Gastrocnemius medialis (tissue), 4 donors: ENCODE data around the gene BANF2. TPM values are rescaled to one million over a fixed set of nuclear protein-coding genes. Genes with fewer than 3 reads are reported as not detected.

ENCODE experiments used
- ATAC-seq, 2 donors: fragments of 150-250 bp; one replicate each; pipeline ENCODE4 v1.9.1; 2016
- DNase-seq, 2 donors: peaks; one replicate each; pipeline ENCODE4 v3.0.0-alpha.2; 2019
- H3K27ac ChIP-seq, 4 donors: fragments of 200-600 bp; sonication (generic); 1 replicate in 1 of 4; 2 replicates in 3 of 4; pipeline ENCODE4 v1.5.1; 2016 to 2018; ENCODE audit warnings: mild to moderate bottlenecking in 2 of 4, moderate library complexity in 1 of 4
- H3K27me3 ChIP-seq, 3 donors: fragments of 200-600 bp; sonication (generic) in 2 of 3; 1 replicate in 1 of 3; 2 replicates in 2 of 3; pipeline versions ENCODE4 v1.5.1 to v1.6.0; 2016 to 2019; ENCODE audit warnings: mild to moderate bottlenecking in 1 of 3, moderate library complexity in 1 of 3
- H3K36me3 ChIP-seq, 2 donors: fragments of 200-600 bp; sonication (generic) in 1 of 2; one replicate each; pipeline ENCODE4 v1.5.1; 2017 to 2018
- H3K4me1 ChIP-seq, 2 donors: fragments of 200-600 bp; sonication (generic) in 1 of 2; one replicate each; pipeline ENCODE4 v1.5.1; 2016 to 2017; ENCODE audit warnings: mild to moderate bottlenecking in 2 of 2
- H3K4me3 ChIP-seq, 4 donors: fragments of 200-600 bp; sonication (generic) in 3 of 4; 1 replicate in 1 of 4; 2 replicates in 3 of 4; pipeline ENCODE4 v1.5.1; 2016 to 2019; ENCODE audit warnings: mild to moderate bottlenecking in 2 of 4
- H3K9me3 ChIP-seq, 3 donors: fragments of 200-600 bp; sonication (generic) in 2 of 3; 1 replicate in 1 of 3; 2 replicates in 2 of 3; pipeline ENCODE4 v1.5.1; 2016 to 2019
- POLR2A ChIP-seq, 2 donors: fragments of 450-650 bp; IDR thresholded peaks; one replicate each; pipeline ENCODE4 v1.6.1; 2017; ENCODE audit warnings: antibody characterized with exemption in 2 of 2, mild to moderate bottlenecking in 2 of 2, moderate library complexity in 2 of 2
- in situ Hi-C, 4 donors: fragments of 200-750 bp; cut with MboI; loops; one replicate each; pipeline versions ENCODE4 v1.15.0 to v1.8.0; 2017; ENCODE audit warnings: low sequenced_read_pairs in 4 of 4
- intact Hi-C: fragments of 100-400 bp; cut with DNase I; formaldehyde crosslinking; loops from one replicate; pipeline ENCODE4 v1.15.1; 2023; ENCODE audit warnings: low total_unique reads
- total RNA-seq, 4 donors: library from RNA; depleted of rRNA; stranded (reverse); fragments of >200 nt; gene quantifications; one replicate each; pipeline versions ENCODE4 v1.1.0 to v1.2.3, GENCODE V29; 2016
- TF ChIP-seq, protein P1 (sequence below), 5 experiments: fragments of 450-650 bp in 3 of 5; fragments of 200-600 bp in 2 of 5; sonication (generic) in 2 of 5; IDR thresholded peaks in 4 of 5; conservative IDR thresholded peaks in 1 of 5; 1 replicate in 4 of 5; 2 replicates in 1 of 5; pipeline ENCODE4 v1.5.1; 2016 to 2019; ENCODE audit warnings: antibody characterized with exemption in 5 of 5, mild to moderate bottlenecking in 3 of 5, moderate library complexity in 3 of 5

BANF2 gene
- total RNA-seq, 4 donors from 2014 or later: not detected

DNA sequence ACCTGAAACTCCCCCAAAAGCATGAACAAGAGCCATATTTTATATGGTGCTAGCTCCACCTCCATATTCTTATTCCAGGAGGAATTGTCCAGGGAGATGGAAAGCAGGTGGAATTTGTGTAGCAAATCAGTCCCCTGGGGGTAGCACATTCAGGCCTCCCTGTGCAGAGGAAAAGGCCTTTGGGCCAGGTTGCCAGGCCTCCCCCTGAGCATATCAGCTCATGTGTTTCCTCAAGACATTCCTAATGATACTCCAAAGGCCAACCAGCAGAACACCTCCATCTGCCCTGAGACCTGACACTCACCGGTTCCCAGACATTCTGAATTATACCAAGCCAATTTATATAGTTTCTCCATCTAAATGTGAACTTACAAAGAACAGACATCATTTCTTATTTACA is 2.6 kb upstream of the BANF2 start:
- DNase-seq (no peak), ATAC-seq (no peak)
- Histone ChIP-seq H3K36me3 (no peaks in the 10 kb centered on the region), H3K4me1 (no peaks in the 10 kb centered on the region), H3K27me3 (no peaks in the 10 kb centered on the region), H3K9me3 (no peaks in the 10 kb centered on the region), H3K27ac (no peak overlapping the region), H3K4me3 (no peak overlapping the region)
- in situ Hi-C loops: loop anchor here in 2 of 4 donors (25.0 kb wide), 4 partner anchors 90 to 590 kb away; partner anchors contain the start of gene ZNF133 (in 1 of the 2)
- intact Hi-C loops: no loop called here
- TF ChIP-seq, protein P1, sequence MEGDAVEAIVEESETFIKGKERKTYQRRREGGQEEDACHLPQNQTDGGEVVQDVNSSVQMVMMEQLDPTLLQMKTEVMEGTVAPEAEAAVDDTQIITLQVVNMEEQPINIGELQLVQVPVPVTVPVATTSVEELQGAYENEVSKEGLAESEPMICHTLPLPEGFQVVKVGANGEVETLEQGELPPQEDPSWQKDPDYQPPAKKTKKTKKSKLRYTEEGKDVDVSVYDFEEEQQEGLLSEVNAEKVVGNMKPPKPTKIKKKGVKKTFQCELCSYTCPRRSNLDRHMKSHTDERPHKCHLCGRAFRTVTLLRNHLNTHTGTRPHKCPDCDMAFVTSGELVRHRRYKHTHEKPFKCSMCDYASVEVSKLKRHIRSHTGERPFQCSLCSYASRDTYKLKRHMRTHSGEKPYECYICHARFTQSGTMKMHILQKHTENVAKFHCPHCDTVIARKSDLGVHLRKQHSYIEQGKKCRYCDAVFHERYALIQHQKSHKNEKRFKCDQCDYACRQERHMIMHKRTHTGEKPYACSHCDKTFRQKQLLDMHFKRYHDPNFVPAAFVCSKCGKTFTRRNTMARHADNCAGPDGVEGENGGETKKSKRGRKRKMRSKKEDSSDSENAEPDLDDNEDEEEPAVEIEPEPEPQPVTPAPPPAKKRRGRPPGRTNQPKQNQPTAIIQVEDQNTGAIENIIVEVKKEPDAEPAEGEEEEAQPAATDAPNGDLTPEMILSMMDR (IDR thresholded peaks at IDR 0.05 in 4 of 5, conservative IDR thresholded peaks at IDR 0.05 in 1 of 5): no peak
- TF ChIP-seq POLR2A (IDR thresholded peaks at IDR 0.05): no peak

DNA sequence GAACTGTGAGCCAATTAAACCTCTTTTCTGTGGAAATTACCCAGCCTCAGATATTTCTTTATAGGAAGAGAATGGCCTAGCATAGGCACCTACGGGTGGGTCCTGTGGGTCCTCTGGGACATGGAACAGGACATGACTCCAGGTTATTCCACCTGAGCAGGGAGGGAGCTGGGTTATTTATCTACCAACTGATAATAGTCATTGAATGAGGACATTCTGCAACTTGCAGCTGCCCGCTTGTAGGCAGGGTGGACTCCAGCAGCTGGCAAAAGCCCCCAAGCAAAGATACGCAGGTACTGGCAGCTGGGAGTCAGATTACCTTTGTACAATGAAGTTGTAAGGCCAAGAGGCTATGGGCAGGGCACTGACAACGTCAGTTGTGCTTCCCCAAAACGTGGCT is 1.4 kb upstream of the BANF2 start:
- Histone ChIP-seq H3K27me3 (no peaks in the 10 kb centered on the region), H3K9me3 (no peaks in the 10 kb centered on the region), H3K4me3 (no peak overlapping the region), H3K36me3 (no peaks in the 10 kb centered on the region), H3K27ac (no peak overlapping the region), H3K4me1 (no peaks in the 10 kb centered on the region)
- in situ Hi-C loops (loop anchor here in 2 of 4 donors (25.0 kb wide), 4 partner anchors 89 to 589 kb away; partner anchors contain the start of gene ZNF133 (in 1 of the 2)), intact Hi-C loops (no loop called here)
- ATAC-seq: no peak
- no peak for DNase-seq
- TF ChIP-seq, protein P1 (IDR thresholded peaks at IDR 0.05 in 4 of 5, conservative IDR thresholded peaks at IDR 0.05 in 1 of 5): no peak
- TF ChIP-seq POLR2A (IDR thresholded peaks at IDR 0.05): no peak

DNA sequence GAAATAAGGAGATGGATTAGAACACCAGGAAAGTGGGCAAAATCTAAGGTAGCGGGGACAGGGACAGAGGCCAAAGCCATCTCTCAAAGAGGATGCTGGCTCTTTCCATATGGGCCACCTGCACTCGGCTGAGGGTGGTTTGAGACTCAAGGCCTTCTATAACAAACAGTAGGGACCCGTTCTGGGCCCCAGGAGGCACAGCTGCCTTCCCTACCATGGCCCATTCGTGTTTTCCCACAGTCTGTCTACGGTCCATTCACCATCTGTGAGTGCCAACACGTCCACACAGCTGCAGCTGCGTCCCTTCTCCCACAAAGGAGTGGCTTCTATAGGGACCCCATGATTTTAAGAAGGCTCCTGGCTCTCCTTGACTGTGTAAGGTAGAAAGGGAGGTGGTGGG is 871 bp downstream of the BANF2 start:
- no peak for ATAC-seq
- no peak for DNase-seq
- intact Hi-C loops (no loop called here), in situ Hi-C loops (no loop called here)
- TF ChIP-seq POLR2A (IDR thresholded peaks at IDR 0.05): no peak
- TF ChIP-seq, protein P1 (IDR thresholded peaks at IDR 0.05 in 4 of 5, conservative IDR thresholded peaks at IDR 0.05 in 1 of 5): no peak
- no peak overlapping the region for H3K4me3 ChIP-seq
- H3K27ac ChIP-seq: no peak overlapping the region
- no peaks in the 10 kb centered on the region for H3K27me3 ChIP-seq
- no peaks in the 10 kb centered on the region for H3K36me3 ChIP-seq
- H3K9me3 ChIP-seq: no peaks in the 10 kb centered on the region
- H3K4me1 ChIP-seq: no peaks in the 10 kb centered on the region

DNA sequence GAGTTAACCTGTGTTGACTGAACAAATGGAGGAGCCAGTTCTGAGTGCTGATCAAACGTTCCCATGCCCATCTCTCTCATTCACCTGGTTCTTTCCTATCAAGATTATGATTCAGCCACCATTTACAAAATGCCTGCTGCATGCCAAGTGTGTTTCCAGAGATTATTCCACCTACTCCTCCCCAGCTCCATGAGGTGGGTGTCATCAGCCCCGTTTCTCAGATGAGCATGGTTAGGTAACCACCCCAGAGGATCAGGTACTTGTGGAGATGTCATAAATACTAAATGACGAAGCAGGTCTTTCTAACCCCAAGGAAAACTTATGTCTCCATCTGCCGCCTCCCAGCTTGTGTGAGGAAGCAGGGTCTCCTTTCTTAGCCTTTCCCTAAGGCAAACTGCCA is 2.1 kb downstream of the BANF2 start:
- ATAC-seq: no peak
- DNase-seq: no peak
- H3K27me3 ChIP-seq: no peaks in the 10 kb centered on the region
- no peaks in the 10 kb centered on the region for H3K9me3 ChIP-seq
- H3K4me1 ChIP-seq: no peaks in the 10 kb centered on the region
- no peak overlapping the region for H3K27ac ChIP-seq
- no peak overlapping the region for H3K4me3 ChIP-seq
- in situ Hi-C loops: no loop called here
- intact Hi-C loops: no loop called here
- no peak for TF ChIP-seq POLR2A (IDR thresholded peaks at IDR 0.05)
- TF ChIP-seq, protein P1 (IDR thresholded peaks at IDR 0.05 in 4 of 5, conservative IDR thresholded peaks at IDR 0.05 in 1 of 5): no peak
- H3K36me3 ChIP-seq: no peaks in the 10 kb centered on the region
